Measurements from ENCODE around the gene ARL14. TPM values are rescaled to one million over a fixed set of nuclear protein-coding genes. Genes with fewer than 3 reads are reported as not detected.

Gene ARL14
- total RNA-seq, 1 experiment from 2014 or later, result not detected

DNA sequence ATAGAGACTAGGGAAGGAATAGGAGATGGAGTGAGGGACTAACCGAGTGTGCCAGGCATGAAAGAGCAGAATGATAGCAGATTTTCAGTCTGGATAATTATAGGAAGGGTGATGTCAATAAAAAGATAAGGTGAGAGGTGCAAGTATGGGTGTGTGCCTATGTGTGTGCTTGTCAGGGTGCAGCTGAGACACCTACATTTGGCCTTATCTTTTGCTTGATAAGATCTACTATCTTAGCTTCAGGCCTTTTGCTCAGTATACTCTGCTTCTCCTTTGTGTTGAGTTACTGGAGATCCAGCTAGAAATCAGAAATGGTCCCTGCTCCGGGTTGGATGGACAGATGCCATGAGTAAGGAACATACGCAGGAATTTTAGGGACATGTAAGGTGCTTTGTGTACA is 17.4 kb downstream of the ARL14 start:
- ATAC-seq (no peak), DNase-seq (ENCODE audit: low spot score) (no peak)
- TF ChIP-seq, protein P1, sequence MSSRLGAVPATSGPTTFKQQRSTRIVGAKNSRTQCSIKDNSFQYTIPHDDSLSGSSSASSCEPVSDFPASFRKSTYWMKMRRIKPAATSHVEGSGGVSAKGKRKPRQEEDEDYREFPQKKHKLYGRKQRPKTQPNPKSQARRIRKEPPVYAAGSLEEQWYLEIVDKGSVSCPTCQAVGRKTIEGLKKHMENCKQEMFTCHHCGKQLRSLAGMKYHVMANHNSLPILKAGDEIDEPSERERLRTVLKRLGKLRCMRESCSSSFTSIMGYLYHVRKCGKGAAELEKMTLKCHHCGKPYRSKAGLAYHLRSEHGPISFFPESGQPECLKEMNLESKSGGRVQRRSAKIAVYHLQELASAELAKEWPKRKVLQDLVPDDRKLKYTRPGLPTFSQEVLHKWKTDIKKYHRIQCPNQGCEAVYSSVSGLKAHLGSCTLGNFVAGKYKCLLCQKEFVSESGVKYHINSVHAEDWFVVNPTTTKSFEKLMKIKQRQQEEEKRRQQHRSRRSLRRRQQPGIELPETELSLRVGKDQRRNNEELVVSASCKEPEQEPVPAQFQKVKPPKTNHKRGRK (CRISPR knock-in tag; IDR thresholded peaks at IDR 0.05; ENCODE audit: borderline replicate concordance), result no peak
- TF ChIP-seq ZBTB21 (CRISPR knock-in tag; IDR thresholded peaks at IDR 0.05; ENCODE audit: borderline replicate concordance) (no peak), MXD4 (CRISPR knock-in tag; IDR thresholded peaks at IDR 0.05; ENCODE audit: borderline replicate concordance) (no peak), SMAD4 (CRISPR knock-in tag; IDR thresholded peaks at IDR 0.05) (no peak), ZNF121 (CRISPR knock-in tag; IDR thresholded peaks at IDR 0.05) (no peak), JAZF1 (CRISPR knock-in tag; IDR thresholded peaks at IDR 0.05) (no peak), OVOL2 (CRISPR knock-in tag; IDR thresholded peaks at IDR 0.05; ENCODE audit: borderline replicate concordance) (no peak), GTF2I (CRISPR knock-in tag; conservative IDR thresholded peaks at IDR 0.05) (no peak), FOXP1 (CRISPR knock-in tag; IDR thresholded peaks at IDR 0.05; ENCODE audit: borderline replicate concordance) (no peak), ZNF423 (CRISPR knock-in tag; IDR thresholded peaks at IDR 0.05) (no peak)
- TF ChIP-seq, protein P2, sequence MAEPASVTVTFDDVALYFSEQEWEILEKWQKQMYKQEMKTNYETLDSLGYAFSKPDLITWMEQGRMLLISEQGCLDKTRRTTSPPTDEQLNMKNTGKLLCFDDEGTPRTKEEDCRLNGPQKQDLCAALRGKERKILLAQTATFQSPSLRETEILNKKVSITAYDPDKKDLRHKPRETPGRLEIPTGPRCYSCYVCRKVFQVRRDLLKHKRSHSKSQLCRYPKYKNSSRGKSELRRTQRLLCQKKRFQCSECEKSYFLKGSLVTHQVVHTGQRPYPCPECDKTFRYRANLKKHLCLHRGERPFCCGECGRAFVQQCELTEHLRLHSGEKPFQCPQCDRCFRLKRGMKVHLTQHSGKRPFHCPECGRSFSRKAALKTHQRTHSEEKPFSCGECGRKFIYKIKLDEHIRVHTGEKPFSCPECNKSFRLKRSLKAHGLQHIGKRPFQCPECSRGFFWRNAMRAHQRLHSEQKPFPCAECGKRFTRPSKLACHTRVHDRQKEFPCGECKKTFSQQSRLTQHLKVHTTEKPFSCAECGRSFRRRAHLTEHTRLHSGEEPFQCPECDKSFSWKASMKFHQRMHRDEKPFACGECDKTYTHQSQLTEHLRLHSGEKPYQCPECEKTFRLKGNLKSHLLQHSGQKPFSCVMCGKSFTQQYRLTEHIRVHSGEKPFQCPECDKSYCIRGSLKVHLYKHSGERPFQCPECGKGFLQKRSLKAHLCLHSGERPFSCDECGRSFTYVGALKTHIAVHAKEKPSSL (CRISPR knock-in tag; conservative IDR thresholded peaks at IDR 0.05), result no peak
- TF ChIP-seq, protein P3, sequence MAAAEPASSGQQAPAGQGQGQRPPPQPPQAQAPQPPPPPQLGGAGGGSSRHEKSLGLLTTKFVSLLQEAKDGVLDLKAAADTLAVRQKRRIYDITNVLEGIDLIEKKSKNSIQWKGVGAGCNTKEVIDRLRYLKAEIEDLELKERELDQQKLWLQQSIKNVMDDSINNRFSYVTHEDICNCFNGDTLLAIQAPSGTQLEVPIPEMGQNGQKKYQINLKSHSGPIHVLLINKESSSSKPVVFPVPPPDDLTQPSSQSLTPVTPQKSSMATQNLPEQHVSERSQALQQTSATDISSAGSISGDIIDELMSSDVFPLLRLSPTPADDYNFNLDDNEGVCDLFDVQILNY (CRISPR knock-in tag; IDR thresholded peaks at IDR 0.05), result no peak
- TF ChIP-seq, protein P4, sequence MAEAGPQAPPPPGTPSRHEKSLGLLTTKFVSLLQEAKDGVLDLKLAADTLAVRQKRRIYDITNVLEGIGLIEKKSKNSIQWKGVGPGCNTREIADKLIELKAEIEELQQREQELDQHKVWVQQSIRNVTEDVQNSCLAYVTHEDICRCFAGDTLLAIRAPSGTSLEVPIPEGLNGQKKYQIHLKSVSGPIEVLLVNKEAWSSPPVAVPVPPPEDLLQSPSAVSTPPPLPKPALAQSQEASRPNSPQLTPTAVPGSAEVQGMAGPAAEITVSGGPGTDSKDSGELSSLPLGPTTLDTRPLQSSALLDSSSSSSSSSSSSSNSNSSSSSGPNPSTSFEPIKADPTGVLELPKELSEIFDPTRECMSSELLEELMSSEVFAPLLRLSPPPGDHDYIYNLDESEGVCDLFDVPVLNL (CRISPR knock-in tag; IDR thresholded peaks at IDR 0.05; ENCODE audit: borderline replicate concordance, low read depth), result no peak
- Mint-ChIP-seq H3K9me3 (no peaks in the 10 kb centered on the region), H3K4me3 (no peak overlapping the region), H3K27me3 (ENCODE audit: low read depth) (no peaks in the 10 kb centered on the region), H3K27ac (no peak overlapping the region), H3K4me1 (peaks cover 12% of the 10 kb centered on the region), H3K36me3 (no peaks in the 10 kb centered on the region)
- CTCF ChIA-PET, result interaction anchor here (1.0 kb wide), 1 partner anchor 729 kb away, joined by 3 read pairs; no protein-coding TSS in a partner anchor
- POLR2A ChIA-PET, result no interaction called here

DNA sequence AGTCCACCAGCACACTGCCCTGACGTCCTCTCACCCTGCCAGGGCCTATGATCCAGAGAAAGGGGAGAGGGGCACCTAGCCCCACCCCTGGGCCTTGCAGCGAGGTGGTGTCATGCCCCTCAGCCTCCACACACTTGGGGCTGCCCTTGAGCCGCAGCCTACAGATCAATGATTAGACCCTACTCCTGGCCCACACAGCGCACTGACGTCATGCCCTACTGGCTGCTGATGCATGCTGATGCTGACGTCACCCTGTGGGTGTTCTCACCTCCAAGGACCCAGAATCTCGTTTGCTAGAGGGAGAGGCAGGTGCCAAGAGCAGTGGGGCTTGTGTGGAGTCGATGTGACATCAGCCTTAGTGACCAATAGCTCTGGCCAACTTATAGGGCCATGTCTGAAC is 18.0 kb downstream of the ARL14 start:
- H3K4me3 Mint-ChIP-seq, result no peak overlapping the region
- TF ChIP-seq ZNF423 (CRISPR knock-in tag; IDR thresholded peaks at IDR 0.05), result no peak
- no peak for TF ChIP-seq NFYB (CRISPR knock-in tag; conservative IDR thresholded peaks at IDR 0.05; ENCODE audit: low read depth)
- CTCF ChIA-PET, result interaction anchor here (1.0 kb wide), 1 partner anchor 729 kb away, joined by 3 read pairs; no protein-coding TSS in a partner anchor
- ATAC-seq (no peak), DNase-seq (ENCODE audit: low spot score) (no peak)
- no peak overlapping the region for H3K27ac Mint-ChIP-seq
- no peaks in the 10 kb centered on the region for H3K36me3 Mint-ChIP-seq
- no peaks in the 10 kb centered on the region for H3K27me3 Mint-ChIP-seq (ENCODE audit: low read depth)
- H3K4me1 Mint-ChIP-seq, result peaks cover 12% of the 10 kb centered on the region
- POLR2A ChIA-PET, result no interaction called here
- H3K9me3 Mint-ChIP-seq, result no peaks in the 10 kb centered on the region

DNA sequence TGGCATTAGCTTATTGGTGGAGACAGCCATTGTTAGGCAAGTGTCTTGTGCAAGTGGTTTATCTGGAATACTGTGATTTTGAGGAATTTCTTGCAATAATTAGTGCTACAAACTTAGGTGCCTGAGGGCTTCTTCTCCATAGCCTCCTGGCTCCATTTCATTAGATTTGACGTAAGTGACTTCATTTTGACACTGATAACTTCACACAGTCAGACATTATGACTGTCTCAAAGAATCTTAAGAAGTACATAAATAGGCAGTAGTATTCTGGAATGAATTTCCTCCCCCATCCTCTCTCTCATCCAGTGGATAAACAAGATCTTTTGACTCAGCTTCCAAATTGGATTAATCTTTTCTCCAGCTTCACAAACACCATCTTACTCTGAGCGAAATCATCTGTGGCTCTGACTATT is 19.0 kb downstream of the ARL14 start:
- no peaks in the 10 kb centered on the region for H3K27me3 Mint-ChIP-seq (ENCODE audit: low read depth)
- H3K36me3 Mint-ChIP-seq, result no peaks in the 10 kb centered on the region
- H3K4me1 Mint-ChIP-seq, result peaks cover 12% of the 10 kb centered on the region
- no peaks in the 10 kb centered on the region for H3K9me3 Mint-ChIP-seq
- ChIA-PET CTCF (no interaction called here), POLR2A (no interaction called here)
- DNase-seq (ENCODE audit: low spot score) (no peak), ATAC-seq (no peak)
- no peak overlapping the region for H3K27ac Mint-ChIP-seq
- no peak overlapping the region for H3K4me3 Mint-ChIP-seq
- TF ChIP-seq, protein P5, sequence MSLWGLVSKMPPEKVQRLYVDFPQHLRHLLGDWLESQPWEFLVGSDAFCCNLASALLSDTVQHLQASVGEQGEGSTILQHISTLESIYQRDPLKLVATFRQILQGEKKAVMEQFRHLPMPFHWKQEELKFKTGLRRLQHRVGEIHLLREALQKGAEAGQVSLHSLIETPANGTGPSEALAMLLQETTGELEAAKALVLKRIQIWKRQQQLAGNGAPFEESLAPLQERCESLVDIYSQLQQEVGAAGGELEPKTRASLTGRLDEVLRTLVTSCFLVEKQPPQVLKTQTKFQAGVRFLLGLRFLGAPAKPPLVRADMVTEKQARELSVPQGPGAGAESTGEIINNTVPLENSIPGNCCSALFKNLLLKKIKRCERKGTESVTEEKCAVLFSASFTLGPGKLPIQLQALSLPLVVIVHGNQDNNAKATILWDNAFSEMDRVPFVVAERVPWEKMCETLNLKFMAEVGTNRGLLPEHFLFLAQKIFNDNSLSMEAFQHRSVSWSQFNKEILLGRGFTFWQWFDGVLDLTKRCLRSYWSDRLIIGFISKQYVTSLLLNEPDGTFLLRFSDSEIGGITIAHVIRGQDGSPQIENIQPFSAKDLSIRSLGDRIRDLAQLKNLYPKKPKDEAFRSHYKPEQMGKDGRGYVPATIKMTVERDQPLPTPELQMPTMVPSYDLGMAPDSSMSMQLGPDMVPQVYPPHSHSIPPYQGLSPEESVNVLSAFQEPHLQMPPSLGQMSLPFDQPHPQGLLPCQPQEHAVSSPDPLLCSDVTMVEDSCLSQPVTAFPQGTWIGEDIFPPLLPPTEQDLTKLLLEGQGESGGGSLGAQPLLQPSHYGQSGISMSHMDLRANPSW (CRISPR knock-in tag; conservative IDR thresholded peaks at IDR 0.05; ENCODE audit: low read depth), result no peak
- TF ChIP-seq, protein P1 (CRISPR knock-in tag; IDR thresholded peaks at IDR 0.05; ENCODE audit: borderline replicate concordance), result no peak
- TF ChIP-seq ZNF263 (CRISPR knock-in tag; IDR thresholded peaks at IDR 0.05; ENCODE audit: low read depth) (no peak), GTF2I (CRISPR knock-in tag; conservative IDR thresholded peaks at IDR 0.05) (no peak), ZNF671 (CRISPR knock-in tag; IDR thresholded peaks at IDR 0.05) (no peak), TP53 (CRISPR knock-in tag; IDR thresholded peaks at IDR 0.05) (no peak), OVOL2 (CRISPR knock-in tag; IDR thresholded peaks at IDR 0.05; ENCODE audit: borderline replicate concordance) (no peak)
- TF ChIP-seq, protein P6, sequence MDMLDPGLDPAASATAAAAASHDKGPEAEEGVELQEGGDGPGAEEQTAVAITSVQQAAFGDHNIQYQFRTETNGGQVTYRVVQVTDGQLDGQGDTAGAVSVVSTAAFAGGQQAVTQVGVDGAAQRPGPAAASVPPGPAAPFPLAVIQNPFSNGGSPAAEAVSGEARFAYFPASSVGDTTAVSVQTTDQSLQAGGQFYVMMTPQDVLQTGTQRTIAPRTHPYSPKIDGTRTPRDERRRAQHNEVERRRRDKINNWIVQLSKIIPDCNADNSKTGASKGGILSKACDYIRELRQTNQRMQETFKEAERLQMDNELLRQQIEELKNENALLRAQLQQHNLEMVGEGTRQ (CRISPR knock-in tag; IDR thresholded peaks at IDR 0.05), result no peak
